ENCODE measurements around the gene YIPF2. TPM values are rescaled to one million over a fixed set of nuclear protein-coding genes. Genes with fewer than 3 reads are reported as not detected.

YIPF2 gene
- total RNA-seq, 1 donor from 2014 or later, result 139 TPM

Other genes with a start within 250 kb of the YIPF2 start
- gene QTRT1, start 227.2 kb downstream of the YIPF2 start, total RNA-seq, result 36.8 TPM
- gene DNM2, start 210.6 kb downstream of the YIPF2 start, total RNA-seq, result 113 TPM
- 25.0 TPM for gene TMED1, start 92.4 kb downstream of the YIPF2 start, total RNA-seq
- not detected for gene C19orf38, start 80.2 kb downstream of the YIPF2 start, total RNA-seq
- 22.9 TPM for gene CARM1, start 57.1 kb downstream of the YIPF2 start, total RNA-seq
- gene TIMM29, start 172 bp upstream of the YIPF2 start, total RNA-seq, result 66.9 TPM
- 89.5 TPM for gene SMARCA4, start 32.4 kb upstream of the YIPF2 start, total RNA-seq
- gene LDLR, start 160.8 kb upstream of the YIPF2 start, total RNA-seq, result 37.4 TPM
- gene SPC24, start 227.1 kb upstream of the YIPF2 start, total RNA-seq, result 1.1 TPM

Measured in ascending aorta (tissue), 1 donor.